NCI-H1105 treated with DMSO at 0.1 percent for 48 hours (cell line): Measurements from ENCODE around the gene TDO2.

Source experiments
- DNase-seq: peaks from one replicate; lab custom pipeline; 2025; lab: John Stamatoyannopoulos, UW

Gene TDO2

DNA sequence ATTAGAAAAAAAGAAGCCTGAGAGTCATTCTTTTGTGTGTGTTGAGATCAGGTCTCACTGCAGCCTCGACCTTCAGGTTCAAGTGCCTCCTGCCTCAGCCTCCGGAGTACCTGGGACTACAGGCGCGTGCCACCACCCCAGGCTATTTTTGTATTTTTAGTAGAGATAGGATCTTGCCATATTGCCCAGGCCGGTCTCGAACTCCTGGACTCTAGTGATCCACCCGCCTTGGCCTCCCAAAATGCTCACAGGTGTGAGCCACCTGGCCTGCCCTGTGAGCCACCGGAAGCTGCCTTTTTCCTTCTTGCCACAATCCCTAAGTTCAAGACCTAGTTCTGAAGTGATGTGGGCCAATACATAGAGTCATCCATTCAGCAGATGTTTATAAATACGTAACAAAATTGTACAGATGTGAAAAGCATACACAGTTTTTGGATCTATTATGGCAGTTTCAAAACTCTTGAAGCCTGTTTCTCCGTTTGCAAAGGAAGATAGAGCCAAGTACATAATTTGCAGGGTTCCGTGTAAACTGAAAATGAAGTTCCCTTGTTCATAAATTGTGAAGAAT, 50.7 kb downstream of the TDO2 start:
- DNase-seq, result no peak

DNA sequence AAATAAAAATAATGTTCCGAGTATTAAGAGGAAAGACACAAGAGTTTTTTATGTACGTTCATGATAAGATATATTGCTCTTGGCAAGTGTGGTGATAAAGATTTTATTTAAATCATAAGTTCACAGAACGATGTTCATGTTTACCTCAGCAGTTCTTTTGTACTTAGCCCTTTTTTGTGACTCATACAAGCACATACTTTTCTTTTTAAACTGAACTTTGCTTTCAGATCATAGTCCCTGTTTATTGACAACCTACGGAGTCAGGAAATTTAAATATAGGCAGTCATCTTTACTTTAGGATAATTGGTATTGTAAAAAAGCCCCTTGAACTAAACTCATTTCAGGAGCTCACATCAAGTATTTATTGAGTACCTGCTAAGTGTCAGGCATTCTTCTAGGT, 51.4 kb downstream of the TDO2 start:
- DNase-seq, result no peak

- no peak for DNase-seq
Measured at GRCh38 chr4:155956461-155956860, 53.0 kb downstream of the TDO2 start.

DNA sequence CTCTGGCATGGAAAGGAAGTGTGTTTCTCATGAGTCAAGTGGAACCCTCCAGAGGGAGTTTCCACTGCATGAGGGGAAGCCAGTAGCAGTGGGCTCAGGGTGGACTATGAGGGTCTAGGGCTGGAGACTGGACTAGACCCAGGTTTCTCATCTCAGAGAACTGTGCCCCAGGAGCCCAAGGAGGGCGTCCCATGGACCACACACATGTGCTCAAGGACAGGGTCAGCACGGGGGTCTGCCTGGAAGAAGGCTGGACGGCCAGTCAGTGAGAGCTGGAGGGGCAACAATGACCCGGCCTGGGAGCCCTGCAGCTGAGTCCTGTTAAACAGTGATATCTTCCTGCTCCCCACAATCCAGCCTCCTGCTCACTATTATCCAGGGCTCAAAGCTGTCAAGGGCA, 55.9 kb downstream of the TDO2 start:
- DNase-seq, result no peak

- no peak for DNase-seq
Measured at GRCh38 chr4:155960522-155960921, 57.0 kb downstream of the TDO2 start.

DNA sequence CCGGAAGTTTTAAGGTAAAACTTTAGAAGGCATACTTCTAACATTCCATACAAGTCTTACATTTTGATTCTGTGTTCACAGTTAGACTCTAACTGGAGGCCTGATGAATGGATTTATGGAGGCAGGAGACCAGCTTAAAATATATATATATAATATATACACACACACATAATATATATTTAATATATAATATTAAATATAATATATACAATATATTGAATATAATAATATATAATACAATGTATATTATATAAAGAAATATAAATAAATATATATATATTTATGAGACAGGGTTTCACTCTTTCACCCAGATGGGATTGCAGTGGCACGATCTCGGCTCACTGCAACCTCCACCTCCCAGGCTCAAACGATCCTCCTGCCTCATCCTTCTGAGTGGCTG, 58.1 kb downstream of the TDO2 start:
- DNase-seq, result no peak

DNA sequence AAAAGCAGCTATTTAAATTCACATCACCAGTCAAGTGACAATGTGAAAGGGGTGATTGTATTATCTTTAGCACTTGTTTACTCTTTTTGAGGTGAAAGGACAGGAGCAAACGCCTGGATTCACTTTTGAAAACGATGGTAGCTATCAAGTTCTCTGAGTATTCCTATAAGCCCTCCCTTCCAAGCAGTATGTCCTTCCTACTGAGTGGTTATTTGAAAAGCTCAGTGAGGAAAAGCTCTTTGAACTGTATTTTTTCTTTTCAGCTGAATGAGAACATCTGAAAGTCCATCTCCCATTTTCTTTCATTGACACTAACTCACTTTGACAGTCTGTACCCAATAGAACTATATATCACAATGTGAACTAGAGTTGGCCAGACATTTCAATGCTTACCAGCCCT, 59.3 kb downstream of the TDO2 start:
- no peak for DNase-seq

DNA sequence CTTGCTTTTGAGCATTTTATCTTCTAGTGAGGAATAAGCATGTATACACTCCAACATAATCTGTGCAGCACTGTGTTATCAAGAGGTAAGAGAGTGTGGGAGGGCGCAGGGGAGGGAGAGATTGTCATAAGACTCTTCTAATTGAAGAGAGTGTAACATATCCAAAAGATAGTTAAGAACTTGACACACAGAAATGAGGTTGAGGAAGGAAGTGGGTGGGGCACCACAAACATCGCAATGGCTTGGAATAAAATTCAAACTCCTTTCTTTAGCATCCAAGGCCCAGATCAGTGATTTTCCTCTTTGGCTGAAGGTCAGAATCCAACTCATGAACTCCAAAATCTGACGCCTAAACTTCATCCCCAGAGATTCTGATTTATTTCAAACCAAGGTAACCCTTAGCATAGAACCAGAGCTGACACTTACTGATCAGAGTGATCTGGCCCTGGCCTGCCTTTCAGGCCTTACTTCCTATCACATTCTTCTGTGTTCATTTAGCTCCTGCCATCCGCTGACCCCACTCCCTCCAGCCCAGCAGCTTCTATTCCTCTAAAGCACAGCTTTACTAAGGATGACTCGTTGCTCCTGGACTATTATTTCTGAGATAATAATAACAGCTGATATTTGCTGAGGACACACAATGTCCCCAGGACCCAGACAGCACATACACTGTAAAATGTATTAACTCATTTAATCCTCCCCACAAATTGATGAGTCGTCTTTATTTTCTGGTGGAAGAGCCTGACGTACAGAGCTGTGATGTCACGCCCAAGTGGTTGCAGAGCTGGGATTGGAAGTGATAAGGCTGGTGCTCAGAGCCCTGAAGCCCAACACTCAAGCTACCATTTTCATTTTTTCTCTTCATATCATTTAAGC, 60.8 kb downstream of the TDO2 start:
- no peak for DNase-seq

DNA sequence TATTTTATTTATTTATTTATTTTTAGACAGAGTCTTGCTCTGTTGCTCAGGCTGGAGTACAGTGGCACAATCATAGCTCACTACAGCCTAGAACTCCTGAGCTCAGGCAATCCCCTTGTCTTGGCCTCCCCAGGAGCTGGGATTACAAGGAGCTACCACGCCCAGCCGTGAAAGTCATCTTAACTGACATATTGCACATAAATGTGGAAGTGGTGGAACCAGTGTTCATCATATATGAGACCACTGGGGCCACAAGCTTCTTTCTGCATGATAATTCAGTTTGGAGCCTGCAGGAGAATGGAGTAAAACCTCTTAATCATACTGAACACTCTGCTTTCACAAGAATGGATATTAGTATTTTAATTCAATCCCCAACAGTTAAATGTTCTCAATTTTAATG, 62.7 kb downstream of the TDO2 start:
- no peak for DNase-seq

- DNase-seq, result no peak
Measured at GRCh38 chr4:155966731-155967395, 63.4 kb downstream of the TDO2 start.
